Renal cortical epithelial cell (primary cell): ENCODE results near the gene PCDHB6. TPM values are rescaled to one million over a fixed set of nuclear protein-coding genes. Genes with fewer than 3 reads are reported as not detected.
A peak's percentile ranks its signal among the peaks of the same experiment; 100 is the strongest.
"Not testable (repeated sequence)": the region's sequence is repeated elsewhere in the genome, so short reads cannot be mapped to it uniquely, and the experiment has no call there.

ENCODE experiments used
- DNase-seq: peaks from one replicate; pipeline ENCODE4 v3.0.0-alpha.2; 2011; ENCODE audit warnings: low read depth
- total RNA-seq: library from RNA; depleted of rRNA; stranded (reverse); fragments of >200 nt; gene quantifications from 2 replicates; pipeline ENCODE4 v1.2.3, GENCODE V29; 2014

Gene PCDHB6
- 0.17 and 0.40 TPM in 2 replicates for total RNA-seq

DNA sequence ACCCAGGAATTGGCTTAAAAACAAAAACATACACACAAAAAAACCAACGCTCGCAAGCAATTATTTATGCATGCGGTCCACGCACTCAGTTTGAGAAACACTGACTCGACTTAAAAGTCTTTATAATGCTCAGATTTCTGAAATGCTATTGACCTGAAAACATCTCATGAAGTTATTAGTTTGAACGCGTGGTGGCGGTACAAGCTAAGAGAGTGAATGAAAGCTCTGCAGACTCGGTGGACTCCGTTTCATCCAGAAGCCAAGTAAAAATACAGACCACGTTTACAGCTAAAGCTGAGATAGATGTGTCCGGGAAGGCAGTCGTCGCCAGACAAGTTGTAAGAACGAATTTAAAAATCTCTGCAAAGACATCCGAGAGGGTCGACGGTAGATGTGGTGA, at the start of gene PCDHB6:
PCDHB6 (plus strand) TSS at position 246 of the 400 bp plus-strand sequence. CDS start 201 bp downstream, outside the sequence.
- DNase-seq: no peak

DNA sequence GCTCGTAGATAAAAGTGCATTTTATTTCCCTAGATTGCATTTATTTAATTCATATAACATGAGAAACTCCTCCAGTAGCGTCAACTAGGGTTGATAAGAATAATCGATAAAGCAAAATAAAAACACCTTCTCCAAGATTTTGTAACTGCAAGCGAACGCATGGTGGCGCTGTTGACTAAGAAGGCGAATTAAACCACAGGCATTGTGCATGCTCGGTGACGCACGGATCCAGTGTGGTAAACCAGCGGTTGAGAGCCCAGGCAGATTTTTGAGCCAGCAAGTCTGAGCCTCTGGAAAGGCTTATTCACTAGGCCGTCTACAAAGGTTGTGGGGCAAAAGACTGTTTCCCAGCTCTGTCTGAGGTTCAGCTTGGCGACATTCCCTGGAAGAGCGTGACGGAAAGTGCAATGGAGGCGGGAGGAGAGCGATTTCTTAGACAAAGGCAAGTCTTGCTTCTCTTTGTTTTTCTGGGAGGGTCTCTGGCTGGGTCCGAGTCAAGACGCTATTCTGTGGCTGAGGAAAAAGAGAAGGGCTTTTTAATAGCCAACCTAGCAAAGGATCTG, 49.5 kb upstream of the PCDHB6 start, which contains the start of gene PCDHB3:
PCDHB3 (plus strand) TSS at position 231 of the 563 bp plus-strand sequence; CDS start at position 408, 177 bp downstream.
- peak; percentile 6 for DNase-seq

DNA sequence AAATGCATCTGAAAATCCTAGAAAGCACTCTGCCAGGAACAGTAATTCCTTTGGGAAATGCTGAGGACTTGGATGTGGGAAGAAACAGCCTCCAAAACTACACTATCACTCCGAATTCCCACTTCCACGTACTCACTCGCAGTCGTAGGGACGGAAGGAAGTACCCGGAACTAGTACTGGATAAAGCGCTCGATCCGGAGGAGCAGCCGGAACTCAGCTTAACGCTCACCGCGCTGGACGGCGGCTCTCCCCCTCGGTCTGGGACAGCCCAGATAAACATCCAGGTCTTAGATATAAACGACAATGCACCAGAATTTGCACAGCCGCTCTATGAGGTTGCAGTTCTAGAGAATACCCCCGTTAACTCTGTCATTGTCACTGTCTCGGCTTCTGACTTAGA, 48.8 kb upstream of the PCDHB6 start:
- DNase-seq: no peak

DNA sequence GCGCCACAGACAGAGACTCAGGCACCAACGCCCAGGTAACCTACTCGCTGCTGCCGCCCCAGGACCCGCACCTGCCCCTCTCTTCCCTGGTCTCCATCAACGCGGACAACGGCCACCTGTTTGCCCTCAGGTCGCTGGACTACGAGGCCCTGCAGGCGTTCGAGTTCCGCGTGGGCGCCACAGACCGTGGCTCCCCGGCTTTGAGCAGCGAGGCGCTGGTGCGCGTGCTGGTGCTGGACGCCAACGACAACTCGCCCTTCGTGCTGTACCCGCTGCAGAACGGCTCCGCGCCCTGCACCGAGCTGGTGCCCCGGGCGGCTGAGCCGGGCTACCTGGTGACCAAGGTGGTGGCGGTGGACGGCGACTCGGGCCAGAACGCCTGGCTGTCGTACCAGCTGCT, 47.8 kb upstream of the PCDHB6 start:
- DNase-seq: not testable (repeated sequence)

DNA sequence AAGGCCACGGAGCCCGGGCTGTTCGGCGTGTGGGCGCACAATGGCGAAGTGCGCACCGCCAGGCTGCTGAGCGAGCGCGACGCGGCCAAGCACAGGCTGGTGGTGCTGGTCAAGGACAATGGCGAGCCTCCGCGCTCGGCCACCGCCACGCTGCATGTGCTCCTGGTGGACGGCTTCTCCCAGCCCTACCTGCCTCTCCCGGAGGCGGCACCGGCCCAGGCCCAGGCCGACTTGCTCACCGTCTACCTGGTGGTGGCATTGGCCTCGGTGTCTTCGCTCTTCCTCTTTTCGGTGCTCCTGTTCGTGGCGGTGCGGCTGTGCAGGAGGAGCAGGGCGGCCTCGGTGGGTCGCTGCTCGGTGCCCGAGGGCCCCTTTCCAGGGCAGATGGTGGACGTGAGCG, 47.4 kb upstream of the PCDHB6 start:
- DNase-seq: not testable (repeated sequence)

DNA sequence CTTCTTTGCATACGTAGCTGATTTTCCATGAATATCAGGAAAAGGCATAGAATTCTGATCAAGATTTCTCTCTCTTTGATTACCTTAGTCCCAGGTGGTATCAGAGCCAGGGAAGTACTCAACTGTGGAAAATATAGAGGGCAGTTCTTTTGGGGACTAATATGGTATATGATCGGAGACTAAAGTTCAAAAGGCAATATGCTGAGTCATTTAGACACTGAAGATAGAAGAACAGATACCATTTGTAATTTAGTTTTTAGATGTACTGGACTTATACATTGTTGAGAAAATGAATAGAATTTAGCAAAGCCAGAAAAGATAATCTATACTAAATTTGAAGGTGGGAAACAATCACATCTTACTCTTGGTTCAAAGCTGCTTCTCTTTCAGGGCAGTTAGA, 44.5 kb upstream of the PCDHB6 start:
- no peak for DNase-seq

DNA sequence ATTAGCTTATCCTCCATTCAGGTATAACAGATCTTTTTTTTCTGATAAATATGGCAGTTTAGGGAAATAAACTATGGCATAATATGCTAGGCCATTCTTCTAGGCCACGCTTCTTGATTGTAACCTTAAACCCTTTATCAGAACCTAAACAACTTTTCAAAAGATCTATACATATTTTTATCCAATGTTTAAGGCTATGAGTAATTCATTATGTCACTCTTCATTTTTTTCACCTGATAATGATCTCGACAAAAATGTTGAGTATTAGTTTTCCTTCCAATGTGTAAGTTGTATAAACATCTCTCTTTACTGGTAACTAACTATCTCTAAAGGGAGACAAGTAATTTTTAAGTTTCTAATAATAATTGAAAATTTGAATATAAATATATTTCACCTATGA, 30.6 kb upstream of the PCDHB6 start:
- DNase-seq: no peak

DNA sequence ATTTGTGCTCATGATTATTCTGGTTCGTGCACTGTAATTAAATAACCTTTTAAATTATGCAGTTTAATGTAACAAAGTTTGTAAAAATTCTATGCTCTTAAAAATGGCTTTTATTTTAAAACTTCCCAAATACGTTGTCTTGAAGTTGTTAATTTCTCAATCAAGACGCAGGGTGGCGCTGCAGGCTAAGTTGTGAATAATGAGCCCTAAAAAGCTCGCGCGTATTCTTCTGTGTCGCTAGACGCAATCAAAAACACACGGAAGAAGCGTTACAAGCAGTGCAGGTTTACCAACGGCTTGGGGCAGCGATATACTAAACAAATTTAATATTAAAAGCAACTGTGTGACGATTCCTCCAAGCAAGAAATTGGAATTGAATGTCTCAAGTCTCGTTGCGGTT, 28.3 kb upstream of the PCDHB6 start, which contains the start of gene PCDHB4:
PCDHB4 (plus strand) TSS at position 256 of the 400 bp plus-strand sequence. CDS start 181 bp downstream, outside the sequence.
- no peak for DNase-seq

DNA sequence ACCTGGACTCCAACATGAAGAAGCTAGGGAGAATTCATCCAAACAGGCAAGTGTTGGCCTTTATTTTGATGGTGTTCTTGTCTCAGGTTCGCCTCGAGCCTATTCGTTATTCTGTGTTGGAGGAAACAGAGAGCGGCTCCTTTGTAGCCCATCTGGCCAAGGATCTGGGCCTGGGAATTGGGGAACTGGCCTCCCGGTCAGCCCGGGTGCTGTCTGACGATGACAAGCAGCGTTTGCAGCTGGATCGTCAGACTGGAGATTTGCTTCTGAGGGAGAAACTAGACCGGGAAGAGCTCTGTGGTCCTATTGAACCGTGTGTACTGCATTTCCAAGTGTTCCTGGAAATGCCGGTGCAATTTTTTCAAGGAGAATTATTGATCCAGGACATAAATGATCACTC, 27.9 kb upstream of the PCDHB6 start:
- DNase-seq: no peak

DNA sequence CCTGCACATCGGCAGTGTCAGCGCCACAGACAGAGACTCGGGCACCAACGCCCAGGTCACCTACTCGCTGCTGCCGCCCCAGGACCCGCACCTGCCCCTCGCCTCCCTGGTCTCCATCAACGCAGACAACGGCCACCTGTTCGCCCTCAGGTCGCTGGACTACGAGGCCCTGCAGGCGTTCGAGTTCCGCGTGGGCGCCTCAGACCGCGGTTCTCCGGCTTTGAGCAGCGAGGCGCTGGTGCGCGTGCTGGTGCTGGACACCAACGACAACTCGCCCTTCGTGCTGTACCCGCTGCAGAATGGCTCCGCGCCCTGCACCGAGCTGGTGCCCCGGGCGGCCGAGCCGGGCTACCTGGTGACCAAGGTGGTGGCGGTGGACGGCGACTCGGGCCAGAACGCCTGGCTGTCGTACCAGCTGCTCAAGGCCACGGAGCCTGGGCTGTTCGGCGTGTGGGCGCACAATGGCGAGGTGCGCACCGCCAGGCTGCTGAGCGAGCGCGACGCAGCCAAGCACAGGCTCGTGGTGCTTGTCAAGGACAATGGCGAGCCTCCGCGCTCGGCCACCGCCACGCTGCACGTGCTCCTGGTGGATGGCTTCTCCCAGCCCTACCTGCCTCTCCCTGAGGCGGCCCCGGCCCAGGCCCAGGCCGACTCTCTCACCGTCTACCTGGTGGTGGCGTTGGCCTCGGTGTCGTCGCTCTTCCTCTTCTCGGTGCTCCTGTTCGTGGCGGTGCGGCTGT, 26.3 kb upstream of the PCDHB6 start:
- not testable (repeated sequence) for DNase-seq

DNA sequence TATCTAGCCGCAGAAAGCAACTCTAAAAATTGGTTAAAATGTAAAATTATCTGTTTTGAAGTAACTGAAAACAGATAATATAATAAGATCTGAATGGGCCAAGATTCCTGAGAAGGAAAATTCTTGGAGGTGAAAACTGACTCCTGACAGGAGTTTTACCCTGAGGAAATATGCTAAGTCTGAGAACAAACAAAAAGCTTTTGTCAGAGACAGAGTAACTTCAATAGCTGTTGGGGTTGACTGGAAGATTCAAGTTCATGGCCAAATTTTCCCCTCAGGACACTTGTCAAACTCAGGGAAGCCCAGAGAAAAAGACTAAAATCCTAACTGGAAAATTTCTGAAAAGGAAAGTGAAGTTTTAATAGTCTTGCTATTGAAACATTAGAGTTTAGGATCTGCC, 22.6 kb upstream of the PCDHB6 start:
- no peak for DNase-seq

DNA sequence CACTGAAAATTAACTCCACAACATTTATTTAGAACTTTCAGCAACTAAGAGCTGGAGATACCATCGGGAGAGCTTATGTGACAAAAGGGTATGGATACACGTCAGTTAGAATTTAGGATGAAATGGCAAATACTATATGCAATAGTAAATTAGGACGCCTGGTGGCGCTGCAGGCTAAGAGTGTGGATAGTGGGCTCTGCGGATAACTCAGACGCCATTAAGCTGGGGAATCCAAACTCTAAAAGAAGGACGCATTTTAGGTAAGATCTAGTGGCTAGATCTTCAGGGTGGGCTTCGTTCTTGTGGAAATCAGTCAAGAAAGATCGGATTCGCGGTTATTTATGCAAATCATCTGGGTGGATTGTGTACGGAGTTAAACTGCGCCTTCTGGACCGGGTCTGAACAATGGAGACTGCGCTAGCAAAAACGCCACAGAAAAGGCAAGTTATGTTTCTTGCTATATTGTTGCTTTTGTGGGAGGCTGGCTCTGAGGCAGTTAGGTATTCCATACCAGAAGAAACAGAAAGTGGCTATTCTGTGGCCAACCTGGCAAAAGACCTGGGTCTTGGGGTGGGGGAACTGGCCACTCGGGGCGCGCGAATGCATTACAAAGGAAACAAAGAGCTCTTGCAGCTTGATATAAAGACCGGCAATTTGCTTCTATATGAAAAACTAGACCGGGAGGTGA, 14.7 kb upstream of the PCDHB6 start, which contains the start of gene PCDHB5:
PCDHB5 (plus strand) TSS at position 177 of the 688 bp plus-strand sequence; CDS start at position 406, 229 bp downstream.
- no peak for DNase-seq

DNA sequence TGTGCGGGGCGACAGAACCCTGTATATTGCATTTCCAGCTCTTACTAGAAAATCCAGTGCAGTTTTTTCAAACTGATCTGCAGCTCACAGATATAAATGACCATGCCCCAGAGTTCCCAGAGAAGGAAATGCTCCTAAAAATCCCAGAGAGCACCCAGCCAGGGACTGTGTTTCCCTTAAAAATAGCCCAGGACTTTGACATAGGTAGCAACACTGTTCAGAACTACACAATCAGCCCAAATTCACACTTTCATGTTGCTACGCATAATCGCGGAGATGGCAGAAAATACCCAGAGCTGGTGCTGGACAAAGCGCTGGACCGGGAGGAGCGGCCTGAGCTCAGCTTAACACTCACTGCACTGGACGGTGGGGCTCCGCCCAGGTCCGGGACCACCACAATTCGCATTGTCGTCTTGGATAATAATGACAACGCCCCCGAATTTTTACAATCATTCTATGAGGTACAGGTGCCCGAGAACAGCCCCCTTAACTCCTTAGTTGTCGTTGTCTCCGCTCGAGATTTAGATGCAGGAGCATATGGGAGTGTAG, 14.1 kb upstream of the PCDHB6 start:
- DNase-seq: no peak

DNA sequence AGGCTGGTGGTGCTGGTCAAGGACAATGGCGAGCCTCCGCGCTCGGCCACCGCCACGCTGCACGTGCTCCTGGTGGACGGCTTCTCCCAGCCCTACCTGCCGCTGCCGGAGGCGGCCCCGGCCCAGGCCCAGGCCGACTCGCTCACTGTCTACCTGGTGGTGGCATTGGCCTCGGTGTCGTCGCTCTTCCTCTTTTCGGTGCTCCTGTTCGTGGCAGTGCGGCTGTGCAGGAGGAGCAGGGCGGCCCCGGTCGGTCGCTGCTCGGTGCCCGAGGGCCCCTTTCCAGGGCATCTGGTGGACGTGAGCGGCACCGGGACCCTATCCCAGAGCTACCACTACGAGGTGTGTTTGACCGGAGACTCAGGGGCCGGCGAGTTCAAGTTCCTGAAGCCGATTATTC, 12.5 kb upstream of the PCDHB6 start:
- not testable (repeated sequence) for DNase-seq

DNA sequence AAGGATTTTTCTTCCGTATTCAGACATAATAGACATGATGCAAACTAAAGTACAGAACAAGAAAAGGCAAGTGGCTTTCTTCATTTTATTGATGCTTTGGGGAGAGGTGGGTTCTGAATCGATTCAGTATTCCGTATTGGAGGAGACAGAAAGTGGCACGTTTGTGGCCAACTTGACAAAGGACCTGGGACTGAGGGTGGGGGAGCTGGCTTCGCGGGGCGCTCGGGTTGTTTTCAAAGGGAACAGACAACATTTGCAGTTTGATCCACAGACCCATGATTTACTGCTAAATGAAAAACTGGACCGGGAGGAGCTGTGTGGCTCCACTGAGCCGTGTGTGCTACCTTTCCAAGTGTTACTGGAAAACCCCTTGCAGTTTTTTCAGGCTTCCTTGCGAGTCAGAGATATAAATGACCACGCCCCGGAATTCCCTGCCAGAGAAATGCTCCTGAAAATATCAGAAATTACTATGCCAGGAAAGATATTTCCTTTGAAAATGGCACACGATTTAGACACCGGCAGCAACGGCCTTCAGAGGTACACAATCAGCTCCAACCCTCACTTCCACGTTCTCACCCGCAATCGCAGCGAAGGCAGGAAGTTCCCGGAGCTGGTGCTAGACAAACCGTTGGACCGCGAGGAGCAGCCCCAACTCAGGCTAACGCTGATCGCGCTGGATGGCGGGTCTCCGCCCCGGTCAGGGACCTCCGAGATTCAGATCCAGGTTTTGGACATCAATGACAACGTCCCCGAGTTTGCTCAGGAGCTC, 551 bp downstream of the PCDHB6 start:
- DNase-seq: no peak

DNA sequence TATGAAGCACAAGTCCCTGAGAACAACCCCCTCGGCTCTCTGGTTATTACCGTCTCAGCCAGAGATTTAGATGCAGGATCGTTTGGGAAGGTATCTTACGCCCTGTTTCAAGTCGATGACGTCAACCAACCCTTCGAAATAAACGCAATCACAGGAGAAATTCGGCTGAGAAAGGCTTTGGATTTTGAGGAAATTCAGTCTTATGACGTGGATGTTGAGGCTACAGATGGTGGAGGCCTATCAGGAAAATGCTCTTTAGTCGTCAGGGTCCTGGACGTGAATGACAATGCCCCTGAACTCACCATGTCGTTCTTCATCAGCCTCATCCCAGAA, 1.1 kb downstream of the PCDHB6 start:
- DNase-seq: no peak

DNA sequence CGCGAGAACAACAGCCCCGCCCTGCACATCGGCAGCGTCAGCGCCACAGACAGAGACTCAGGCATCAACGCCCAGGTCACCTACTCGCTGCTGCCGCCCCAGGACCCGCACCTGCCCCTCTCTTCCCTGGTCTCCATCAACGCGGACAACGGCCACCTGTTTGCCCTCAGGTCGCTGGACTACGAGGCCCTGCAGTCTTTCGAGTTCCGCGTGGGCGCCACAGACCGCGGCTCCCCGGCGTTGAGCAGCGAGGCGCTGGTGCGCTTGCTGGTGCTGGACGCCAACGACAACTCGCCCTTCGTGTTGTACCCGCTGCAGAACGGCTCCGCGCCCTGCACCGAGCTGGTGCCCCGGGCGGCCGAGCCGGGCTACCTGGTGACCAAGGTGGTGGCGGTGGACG, 1.8 kb downstream of the PCDHB6 start:
- DNase-seq: not testable (repeated sequence)

DNA sequence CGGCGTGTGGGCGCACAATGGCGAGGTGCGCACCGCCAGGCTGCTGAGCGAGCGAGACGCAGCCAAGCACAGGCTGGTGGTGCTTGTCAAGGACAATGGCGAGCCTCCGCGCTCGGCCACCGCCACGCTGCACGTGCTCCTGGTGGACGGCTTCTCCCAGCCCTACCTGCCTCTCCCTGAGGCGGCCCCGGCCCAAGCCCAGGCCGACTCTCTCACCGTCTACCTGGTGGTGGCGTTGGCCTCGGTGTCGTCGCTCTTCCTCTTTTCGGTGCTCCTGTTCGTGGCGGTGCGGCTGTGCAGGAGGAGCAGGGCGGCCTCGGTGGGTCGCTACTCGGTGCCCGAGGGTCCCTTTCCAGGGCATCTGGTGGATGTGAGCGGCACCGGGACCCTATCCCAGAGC, 2.2 kb downstream of the PCDHB6 start:
- not testable (repeated sequence) for DNase-seq

DNA sequence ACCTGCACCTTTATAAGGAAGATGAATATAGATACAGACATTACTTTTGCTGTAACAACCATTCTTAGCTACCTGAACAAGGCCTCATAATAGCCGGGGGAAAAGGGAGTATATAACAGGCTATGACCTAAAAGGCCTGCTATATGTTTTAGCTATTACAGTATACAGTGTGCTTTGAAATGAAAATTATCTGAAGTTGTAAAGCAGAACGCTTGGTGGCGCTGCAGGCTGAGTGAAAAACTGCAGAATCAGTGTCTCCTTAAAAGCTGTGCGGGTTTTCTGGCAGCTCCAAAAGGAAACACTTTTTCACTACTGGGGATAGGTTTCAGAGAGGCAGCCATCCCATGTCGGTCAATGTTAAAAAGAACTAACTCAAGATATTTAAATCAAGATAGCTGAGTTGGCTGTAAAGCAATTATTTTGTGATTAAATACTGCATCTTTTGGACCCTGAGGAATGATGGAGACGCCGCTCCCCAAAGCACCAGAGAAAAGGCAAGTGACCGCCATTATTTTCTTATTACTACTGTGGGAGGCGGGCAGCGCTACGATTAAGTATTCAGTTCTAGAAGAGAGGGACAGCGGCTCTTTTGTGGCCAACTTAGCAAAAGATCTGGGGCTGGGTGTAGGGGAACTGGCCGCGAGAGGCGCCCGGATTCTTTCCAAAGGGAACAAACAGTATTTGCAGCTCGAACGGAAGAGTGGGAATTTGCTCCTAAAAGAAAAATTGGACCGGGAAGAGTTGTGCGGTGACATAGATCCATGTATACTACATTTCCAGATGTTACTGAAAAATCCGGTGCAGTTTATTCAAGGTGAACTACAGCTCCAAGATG, 5.9 kb downstream of the PCDHB6 start:
- DNase-seq: no peak

DNA sequence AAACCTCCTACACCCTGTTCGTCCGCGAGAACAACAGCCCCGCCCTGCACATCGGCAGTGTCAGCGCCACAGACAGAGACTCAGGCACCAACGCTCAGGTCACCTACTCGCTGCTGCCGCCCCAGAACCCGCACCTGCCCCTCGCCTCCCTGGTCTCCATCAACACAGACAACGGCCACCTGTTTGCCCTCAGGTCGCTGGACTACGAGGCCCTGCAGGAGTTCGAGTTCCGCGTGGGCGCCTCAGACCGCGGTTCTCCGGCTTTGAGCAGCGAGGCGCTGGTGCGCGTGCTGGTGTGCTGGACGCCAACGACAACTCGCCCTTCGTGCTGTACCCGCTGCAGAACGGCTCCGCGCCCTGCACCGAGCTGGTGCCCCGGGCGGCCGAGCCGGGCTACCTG, 7.5 kb downstream of the PCDHB6 start:
- DNase-seq: not testable (repeated sequence)

DNA sequence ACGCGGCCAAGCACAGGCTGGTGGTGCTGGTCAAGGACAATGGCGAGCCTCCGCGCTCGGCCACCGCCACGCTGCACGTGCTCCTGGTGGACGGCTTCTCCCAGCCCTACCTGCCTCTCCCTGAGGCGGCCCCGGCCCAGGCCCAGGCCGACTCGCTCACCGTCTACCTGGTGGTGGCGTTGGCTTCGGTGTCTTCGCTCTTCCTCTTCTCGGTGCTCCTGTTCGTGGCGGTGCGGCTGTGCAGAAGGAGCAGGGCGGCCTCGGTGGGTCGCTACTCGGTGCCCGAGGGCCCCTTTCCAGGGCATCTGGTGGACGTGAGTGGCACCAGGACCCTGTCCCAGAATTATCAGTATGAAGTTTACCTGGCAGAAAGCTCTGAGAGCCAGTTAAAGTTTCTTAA, 8.0 kb downstream of the PCDHB6 start:
- not testable (repeated sequence) for DNase-seq
